ENCODE data around the gene MROH7. TPM values are rescaled to one million over a fixed set of nuclear protein-coding genes. Genes with fewer than 3 reads are reported as not detected.

The MROH7 gene
- total and polyA plus RNA-seq, 8 donors: 0.68 to 33.8 (median 5.2) TPM

- WGBS, 5 donors: 49 to 58% (median 51%) methylated on average over 5 of the region's 5 CpGs
- intact Hi-C loops (cut with DNase I; ENCODE audit: low total_unique reads): no loop called here
- Histone ChIP-seq H3K27me3 (no peaks in the 10 kb centered on the region), H3K27ac (no peak overlapping the region), H3K4me1 (peaks cover 0 to 29% (median 6%) of the 10 kb centered on the region in 4 donors), H3K9me3 (peaks cover 0 to 10% (median 3%) of the 10 kb centered on the region in 4 donors), H3K4me3 (no peak overlapping the region), H3K36me3 (no peaks in the 10 kb centered on the region)
- no peak for TF ChIP-seq CTCF (IDR thresholded peaks at IDR 0.05)
- TF ChIP-seq POLR2A (IDR thresholded peaks at IDR 0.05): no peak
- TF ChIP-seq EP300 (IDR thresholded peaks at IDR 0.05): no peak
- no peak for TF ChIP-seq POLR2AphosphoS5 (IDR thresholded peaks at IDR 0.05)
- DNase-seq: peak in 1 of 2 donors; percentile 42
These were observed 7.7 kb downstream of the MROH7 start for GRCh38 chr1:54649130-54649898.

- H3K4me3 ChIP-seq: no peak overlapping the region
- peaks cover 0 to 3% (median 0%) of the 10 kb centered on the region in 4 donors for H3K9me3 ChIP-seq
- WGBS, 5 donors: 71 to 100% (median 94%) methylated on average over 1 of the region's 1 CpG
- peaks cover 0 to 29% (median 6%) of the 10 kb centered on the region in 4 donors for H3K4me1 ChIP-seq
- TF ChIP-seq CTCF (IDR thresholded peaks at IDR 0.05) (no peak), EP300 (IDR thresholded peaks at IDR 0.05) (no peak), POLR2A (IDR thresholded peaks at IDR 0.05) (no peak), POLR2AphosphoS5 (IDR thresholded peaks at IDR 0.05) (no peak)
- DNase-seq: no peak
- H3K36me3 ChIP-seq: no peaks in the 10 kb centered on the region
- H3K27ac ChIP-seq: no peak overlapping the region
- intact Hi-C loops (cut with DNase I; ENCODE audit: low total_unique reads): no loop called here
- H3K27me3 ChIP-seq: no peaks in the 10 kb centered on the region
These were observed 8.3 kb downstream of the MROH7 start for GRCh38 chr1:54649921-54650320.

GRCh38 chr1:54650417-54650816 lies 8.8 kb downstream of the MROH7 start:
- 73 to 83% (median 78%) methylated on average over 3 of the region's 3 CpGs for WGBS, 5 donors
- Histone ChIP-seq H3K4me3 (no peak overlapping the region), H3K27me3 (no peaks in the 10 kb centered on the region), H3K4me1 (peaks cover 0 to 29% (median 6%) of the 10 kb centered on the region in 4 donors), H3K9me3 (no peaks in the 10 kb centered on the region), H3K36me3 (no peaks in the 10 kb centered on the region), H3K27ac (no peak overlapping the region)
- intact Hi-C loops (cut with DNase I; ENCODE audit: low total_unique reads): no loop called here
- no peak for TF ChIP-seq POLR2A (IDR thresholded peaks at IDR 0.05)
- TF ChIP-seq CTCF (IDR thresholded peaks at IDR 0.05): no peak
- TF ChIP-seq EP300 (IDR thresholded peaks at IDR 0.05): no peak
- no peak for TF ChIP-seq POLR2AphosphoS5 (IDR thresholded peaks at IDR 0.05)
- DNase-seq: no peak

- 55 to 87% (median 72%) methylated on average over 3 of the region's 3 CpGs for WGBS, 5 donors
- intact Hi-C loops (cut with DNase I; ENCODE audit: low total_unique reads): no loop called here
- Histone ChIP-seq H3K27me3 (no peaks in the 10 kb centered on the region), H3K36me3 (no peaks in the 10 kb centered on the region), H3K4me3 (no peak overlapping the region), H3K27ac (no peak overlapping the region), H3K4me1 (peaks cover 0 to 18% (median 6%) of the 10 kb centered on the region in 4 donors), H3K9me3 (no peaks in the 10 kb centered on the region)
- no peak for DNase-seq
- TF ChIP-seq POLR2AphosphoS5 (IDR thresholded peaks at IDR 0.05) (no peak), POLR2A (IDR thresholded peaks at IDR 0.05) (no peak), EP300 (IDR thresholded peaks at IDR 0.05) (no peak), CTCF (IDR thresholded peaks at IDR 0.05) (no peak)
These were observed 10.0 kb downstream of the MROH7 start for GRCh38 chr1:54651608-54652007.
